Measurements from ENCODE around the gene RPL23. TPM values are rescaled to one million over a fixed set of nuclear protein-coding genes. Genes with fewer than 3 reads are reported as not detected.

The RPL23 gene
- 1,385 TPM for polyA plus RNA-seq

DNA sequence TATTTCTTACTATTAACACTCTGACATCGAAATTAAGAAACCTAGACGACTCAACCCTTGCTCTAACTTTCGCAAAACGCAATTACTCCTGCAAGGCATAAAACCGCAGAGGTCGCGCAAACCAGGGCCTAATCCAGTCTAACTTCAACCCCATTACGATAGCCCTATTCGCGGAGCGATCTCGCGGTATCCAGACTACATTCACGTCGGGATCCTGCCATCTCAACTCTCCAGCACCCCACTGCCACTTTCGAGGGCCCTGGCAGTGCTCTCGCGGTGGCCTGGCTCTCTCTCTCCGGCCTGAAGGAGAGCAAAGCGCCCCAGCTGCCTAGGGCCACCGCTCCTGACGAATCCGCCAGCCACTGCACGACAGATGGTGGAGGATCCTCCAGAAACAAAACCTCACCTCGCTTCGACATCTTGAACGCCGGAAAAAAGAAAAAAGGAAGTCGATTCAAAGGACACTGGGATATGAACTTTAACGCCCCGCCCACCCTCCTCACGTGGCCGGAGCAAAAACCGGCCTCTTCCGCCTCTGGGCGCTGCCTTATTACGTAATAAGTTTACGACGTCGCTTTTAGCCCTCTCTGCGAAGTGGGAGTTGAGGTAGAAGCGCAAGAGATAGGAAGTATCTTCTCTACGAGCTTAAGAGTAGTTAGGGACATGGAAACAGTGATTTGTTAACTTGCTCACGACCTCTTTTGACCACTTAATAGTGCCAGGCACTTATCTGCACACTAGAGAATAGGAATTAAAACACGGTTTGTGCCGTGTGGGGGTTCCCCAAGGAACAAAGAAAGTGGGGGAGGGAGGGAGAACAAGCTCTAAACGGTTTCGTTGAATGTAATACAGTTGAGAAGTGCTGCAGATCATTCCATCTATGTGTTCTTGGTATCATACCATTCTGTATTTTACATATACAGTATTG is at the start of gene RPL23:
Gene RPL23, minus strand, starts transcription at position 430 of the 928 bp plus-strand sequence. Its CDS starts 11 bp downstream, at position 419.
- Mint-ChIP-seq H3K27ac (peak within 1 kb of the TSS; percentile 96 to 99 (median 99)), H3K4me1 (peaks cover 24 to 36% (median 26%) of the 10 kb centered on the region in 3 donors), H3K9me3 (no peaks in the 10 kb centered on the region), H3K36me3 (peaks cover 14% of the 10 kb centered on the region), H3K4me3 (peak within 1 kb of the TSS; percentile 95 to 97 (median 97)), H3K27me3 (no peaks in the 10 kb centered on the region)

DNA sequence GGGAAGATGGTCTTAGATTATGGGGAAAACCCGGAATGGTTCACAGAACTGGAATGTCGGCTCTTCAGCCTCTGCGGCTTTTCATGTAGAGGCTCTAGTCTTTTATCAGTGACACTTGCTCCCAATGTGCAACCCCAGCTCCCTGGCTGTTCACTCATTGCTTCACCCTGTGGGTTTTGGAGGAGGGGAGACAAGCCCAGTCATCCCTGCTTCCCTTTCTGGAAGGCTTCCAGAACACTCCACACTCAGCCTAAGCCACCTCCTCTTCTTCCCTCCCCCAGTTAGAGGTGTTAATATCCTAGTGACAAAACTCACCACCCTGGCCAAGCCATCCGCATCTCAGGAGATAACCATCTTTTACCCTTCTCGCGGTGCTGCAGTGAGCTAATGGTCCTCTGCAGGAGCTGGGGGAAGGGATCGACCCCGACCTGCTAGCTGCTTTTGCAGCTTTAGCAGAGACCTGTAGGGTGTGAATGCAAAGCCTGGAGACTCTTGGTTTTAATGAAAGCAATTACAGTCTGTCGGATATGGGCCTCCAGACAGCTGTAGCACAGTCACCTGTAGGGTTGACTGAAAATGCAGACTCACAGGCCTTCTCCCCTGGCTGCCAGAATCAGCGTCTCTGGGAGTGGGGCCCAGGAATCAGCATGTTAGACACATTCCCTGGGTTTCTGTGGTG is 47.6 kb upstream of the RPL23 start:
- no peaks in the 10 kb centered on the region for H3K9me3 Mint-ChIP-seq
- H3K27ac Mint-ChIP-seq: peak overlapping the region; percentile 39 to 72 (median 43)

DNA sequence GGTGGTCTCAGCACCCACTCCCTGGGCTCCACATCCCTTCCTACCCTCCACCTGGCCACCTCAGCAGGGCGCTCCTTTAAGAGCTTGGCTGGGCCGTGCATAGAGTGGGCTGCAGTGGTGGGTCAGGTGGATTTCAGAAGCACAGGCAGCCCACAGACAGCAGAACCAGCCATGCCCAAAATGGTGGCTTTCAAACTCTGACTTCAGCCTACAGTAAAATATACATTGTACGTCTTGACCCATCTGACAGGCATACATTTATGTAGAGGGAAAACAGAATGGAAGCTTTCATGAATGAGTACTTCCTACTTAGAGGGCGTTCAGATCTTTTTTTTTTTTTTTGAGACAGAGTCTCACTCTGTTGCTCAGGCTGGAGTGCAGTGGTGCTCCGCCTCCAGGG is 45.9 kb upstream of the RPL23 start:
- Mint-ChIP-seq H3K9me3 (no peaks in the 10 kb centered on the region), H3K27ac (peak overlapping the region; percentile 89 to 100 (median 96)), H3K4me1 (peaks cover 18 to 33% (median 21%) of the 10 kb centered on the region in 3 donors), H3K36me3 (peaks cover 3% of the 10 kb centered on the region), H3K27me3 (no peaks in the 10 kb centered on the region), H3K4me3 (peak overlapping the region; percentile 57 to 94 (median 82))

More for the DNA sequence above, 47.6 kb upstream of the RPL23 start:
- peak overlapping the region in 1 of 4 donors; percentile 27 for H3K4me3 Mint-ChIP-seq
- H3K27me3 Mint-ChIP-seq: no peaks in the 10 kb centered on the region
- H3K36me3 Mint-ChIP-seq: peaks cover 3% of the 10 kb centered on the region
- peaks cover 24 to 40% (median 29%) of the 10 kb centered on the region in 3 donors for H3K4me1 Mint-ChIP-seq

DNA sequence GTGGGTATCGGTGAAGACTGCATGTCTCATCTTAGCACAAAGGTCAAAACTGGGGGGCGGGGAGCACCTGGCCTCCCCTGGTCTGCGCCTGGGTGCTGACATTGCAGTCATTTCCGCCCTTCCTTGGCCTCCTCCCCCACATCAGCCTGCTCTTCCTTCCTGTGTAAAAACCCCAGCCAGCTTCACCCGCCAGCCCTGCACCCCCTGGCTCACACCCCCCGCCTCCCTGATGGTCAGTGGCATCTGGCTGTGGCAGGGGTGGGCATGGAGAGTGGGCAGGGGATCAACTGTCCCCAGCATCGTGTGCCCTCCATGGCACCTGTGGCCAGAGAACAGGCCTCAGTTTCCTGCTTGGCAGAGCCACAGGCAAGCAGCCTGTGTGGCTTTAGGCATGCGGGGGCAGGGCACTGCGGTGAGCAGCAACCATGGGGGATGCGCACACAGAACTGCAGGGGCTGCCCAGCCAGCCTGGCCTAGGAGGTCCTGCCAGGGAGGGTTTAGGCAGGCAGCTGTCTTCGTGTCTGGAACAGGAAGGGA is 45.4 kb upstream of the RPL23 start:
- Mint-ChIP-seq H3K27me3 (no peaks in the 10 kb centered on the region), H3K9me3 (no peaks in the 10 kb centered on the region), H3K4me1 (peaks cover 18 to 35% (median 21%) of the 10 kb centered on the region in 3 donors), H3K4me3 (peak overlapping the region; percentile 57 to 94 (median 82)), H3K27ac (peak overlapping the region; percentile 89 to 100 (median 96)), H3K36me3 (peaks cover 3% of the 10 kb centered on the region)

DNA sequence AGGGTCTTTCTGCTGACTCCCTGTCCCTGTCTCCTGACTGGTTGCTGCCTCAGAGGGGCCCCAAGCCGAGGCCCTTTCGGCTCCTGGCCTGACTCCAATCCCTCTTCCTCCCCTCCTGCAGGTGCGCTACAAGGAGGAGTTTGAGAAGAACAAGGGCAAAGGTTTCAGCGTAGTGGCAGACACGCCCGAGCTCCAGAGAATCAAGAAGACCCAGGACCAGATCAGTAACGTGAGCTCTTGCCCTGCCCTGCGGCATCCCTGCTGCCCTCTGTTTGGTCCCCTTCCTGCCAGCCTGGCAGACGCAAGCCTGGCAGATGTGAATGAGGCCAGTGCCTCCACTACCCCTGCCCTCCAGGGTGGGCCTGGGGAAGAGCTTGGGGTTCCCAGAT is 44.8 kb upstream of the RPL23 start:
- Mint-ChIP-seq H3K27me3 (no peaks in the 10 kb centered on the region), H3K27ac (peak overlapping the region; percentile 89 to 100 (median 96))

DNA sequence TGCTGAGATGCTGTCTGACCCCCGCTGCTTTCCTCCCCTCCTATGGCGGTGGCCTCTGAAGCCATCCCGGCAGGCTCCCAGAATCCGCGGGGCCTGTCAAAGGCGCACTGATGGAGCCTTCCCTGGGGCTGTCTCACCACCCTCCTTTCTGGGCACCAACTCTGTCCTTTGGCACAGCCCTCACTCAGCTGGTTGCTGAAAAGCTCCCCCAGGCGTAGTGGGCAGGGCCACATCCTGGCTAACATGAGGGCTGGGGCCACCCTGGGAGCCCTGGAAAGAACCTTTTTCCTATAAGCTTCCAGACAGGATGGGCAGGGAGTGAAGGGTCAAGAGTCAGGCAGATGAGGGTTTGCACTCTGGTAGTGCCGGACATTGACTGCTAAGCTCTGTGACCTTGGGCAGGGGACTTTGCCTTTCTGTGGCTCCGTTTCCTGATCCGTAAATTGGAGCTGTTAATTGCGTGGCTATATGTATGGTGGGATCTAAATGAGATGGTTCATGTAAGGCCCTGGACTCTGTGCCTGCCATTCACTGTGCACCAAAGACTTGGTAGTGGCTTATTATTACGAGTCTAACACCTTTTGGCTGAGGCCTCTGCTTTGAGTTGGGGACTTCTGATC is 44.3 kb upstream of the RPL23 start:
- Mint-ChIP-seq H3K36me3 (peaks cover 3% of the 10 kb centered on the region), H3K27ac (peak overlapping the region; percentile 89 to 100 (median 96)), H3K27me3 (no peaks in the 10 kb centered on the region), H3K9me3 (no peaks in the 10 kb centered on the region), H3K4me1 (peaks cover 18 to 35% (median 21%) of the 10 kb centered on the region in 3 donors), H3K4me3 (peak overlapping the region in 3 of 4 donors; percentile 57 to 94 (median 91))

More for the DNA sequence above, 44.8 kb upstream of the RPL23 start:
- Mint-ChIP-seq H3K36me3 (peaks cover 3% of the 10 kb centered on the region), H3K4me1 (peaks cover 18 to 35% (median 21%) of the 10 kb centered on the region in 3 donors), H3K4me3 (peak overlapping the region; percentile 57 to 94 (median 82)), H3K9me3 (no peaks in the 10 kb centered on the region)

- Mint-ChIP-seq H3K4me1 (peaks cover 18 to 35% (median 21%) of the 10 kb centered on the region in 3 donors), H3K9me3 (no peaks in the 10 kb centered on the region), H3K27ac (peak overlapping the region; percentile 89 to 100 (median 96)), H3K27me3 (no peaks in the 10 kb centered on the region), H3K4me3 (no peak overlapping the region), H3K36me3 (peaks cover 3% of the 10 kb centered on the region)
These were observed 43.7 kb upstream of the RPL23 start for GRCh38 chr17:38897176-38897575.

DNA sequence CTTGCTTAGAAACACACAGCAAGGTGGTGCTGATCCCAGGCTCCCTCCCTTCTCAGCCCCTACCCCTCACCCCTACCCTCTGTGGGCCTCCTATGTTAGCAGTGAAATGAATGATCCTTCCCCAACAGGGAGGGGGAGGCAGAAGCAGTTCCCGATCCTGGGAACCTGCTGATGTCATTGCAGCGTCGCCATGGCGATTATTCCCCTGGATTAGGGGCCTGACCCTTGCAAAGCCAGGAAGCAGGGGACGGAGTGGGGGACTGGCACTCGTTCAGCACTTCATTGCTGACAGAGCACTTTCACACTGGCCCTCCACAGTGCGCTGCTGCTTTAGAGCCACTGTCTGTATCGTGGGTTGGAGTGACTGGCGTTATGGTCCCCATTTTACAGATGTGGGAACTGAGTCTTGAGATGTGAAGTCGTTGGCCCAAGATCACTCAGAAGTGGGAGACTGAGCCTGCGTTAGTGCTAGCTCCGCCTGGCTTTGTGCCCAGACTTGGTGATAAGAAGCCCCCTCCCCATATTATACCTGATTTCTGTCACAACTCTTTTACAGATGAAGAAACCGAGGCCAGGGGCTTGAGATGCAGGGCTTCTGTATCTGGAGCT is 42.9 kb upstream of the RPL23 start:
- Mint-ChIP-seq H3K9me3 (no peaks in the 10 kb centered on the region), H3K4me1 (peaks cover 21 to 34% (median 25%) of the 10 kb centered on the region in 3 donors), H3K36me3 (peaks cover 3% of the 10 kb centered on the region), H3K27ac (peak overlapping the region; percentile 53 to 100 (median 89)), H3K4me3 (peak overlapping the region in 1 of 4 donors; percentile 66), H3K27me3 (no peaks in the 10 kb centered on the region)

DNA sequence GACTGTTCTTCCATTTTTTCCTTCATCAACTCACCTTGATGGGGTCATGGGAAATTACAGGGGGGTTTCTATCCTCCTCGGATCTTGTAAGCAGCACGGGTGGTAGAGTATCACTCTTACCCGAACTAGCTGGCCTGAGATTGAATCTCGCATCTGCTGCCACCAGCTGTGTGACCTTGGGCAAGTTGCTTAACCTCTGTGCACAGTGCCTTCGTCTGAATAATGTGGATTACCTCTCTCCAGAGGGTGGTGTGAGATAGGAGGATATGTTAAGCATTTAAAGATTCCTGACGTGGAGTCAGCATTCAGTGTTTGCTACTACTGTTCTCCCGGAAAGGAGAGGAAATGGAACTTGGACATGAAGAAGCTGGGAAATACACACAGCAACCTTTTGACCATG is 40.8 kb upstream of the RPL23 start:
- H3K4me3 Mint-ChIP-seq: no peak overlapping the region
- peaks cover 16 to 28% (median 23%) of the 10 kb centered on the region in 3 donors for H3K4me1 Mint-ChIP-seq
- no peaks in the 10 kb centered on the region for H3K27me3 Mint-ChIP-seq
- peaks cover 1% of the 10 kb centered on the region for H3K36me3 Mint-ChIP-seq
- H3K9me3 Mint-ChIP-seq: no peaks in the 10 kb centered on the region
- peak overlapping the region; percentile 4 to 87 (median 63) for H3K27ac Mint-ChIP-seq

DNA sequence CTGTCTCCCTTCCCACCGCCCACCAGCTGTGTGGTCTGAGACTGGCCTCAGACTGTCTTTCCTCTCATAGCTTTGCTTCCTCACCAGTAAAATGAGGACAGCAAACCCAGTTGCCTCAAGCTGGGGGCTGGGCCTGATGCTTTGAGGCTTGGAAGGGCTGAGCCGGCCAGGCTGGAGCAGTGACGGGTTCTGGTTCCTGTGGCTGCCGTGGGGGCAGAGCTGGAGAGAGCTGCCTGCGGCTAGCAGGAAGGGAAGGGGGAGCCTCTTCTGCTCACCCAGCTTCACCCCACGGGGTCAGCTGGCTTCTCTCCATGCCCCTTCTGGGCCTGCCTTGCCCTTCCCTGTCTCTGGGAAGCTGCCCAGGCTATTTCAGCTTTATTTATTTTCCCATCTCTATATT is 40.1 kb upstream of the RPL23 start:
- peak overlapping the region in 1 of 4 donors; percentile 55 for H3K4me3 Mint-ChIP-seq
- H3K9me3 Mint-ChIP-seq: no peaks in the 10 kb centered on the region
- peaks cover 9 to 22% (median 17%) of the 10 kb centered on the region in 3 donors for H3K4me1 Mint-ChIP-seq
- peaks cover 1% of the 10 kb centered on the region for H3K36me3 Mint-ChIP-seq
- peak overlapping the region; percentile 4 to 63 (median 16) for H3K27ac Mint-ChIP-seq
- no peaks in the 10 kb centered on the region for H3K27me3 Mint-ChIP-seq

DNA sequence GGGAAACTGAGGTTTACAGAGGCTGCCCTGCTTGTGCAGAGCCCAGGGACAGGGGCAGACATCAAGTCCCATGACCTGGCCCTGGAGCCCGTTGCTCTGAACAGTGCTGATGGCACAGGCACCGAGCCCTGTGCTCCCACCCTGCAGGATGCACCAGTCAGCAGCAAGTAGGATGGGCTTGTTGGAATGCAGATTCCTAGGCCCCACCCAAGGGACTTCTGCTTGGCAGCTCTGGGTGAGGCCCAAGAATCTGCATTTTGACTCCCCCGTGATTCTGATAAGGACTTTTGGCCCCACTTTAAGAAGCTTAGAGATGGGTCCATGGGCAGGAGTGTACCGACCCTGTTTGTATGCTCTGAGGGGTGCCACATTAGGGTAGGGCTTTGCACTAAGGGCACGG is 39.6 kb upstream of the RPL23 start:
- H3K9me3 Mint-ChIP-seq: no peaks in the 10 kb centered on the region
- H3K4me3 Mint-ChIP-seq: no peak overlapping the region
- peaks cover 1% of the 10 kb centered on the region for H3K36me3 Mint-ChIP-seq
- peak overlapping the region; percentile 16 to 87 (median 47) for H3K27ac Mint-ChIP-seq
- no peaks in the 10 kb centered on the region for H3K27me3 Mint-ChIP-seq
- peaks cover 4 to 19% (median 13%) of the 10 kb centered on the region in 3 donors for H3K4me1 Mint-ChIP-seq

DNA sequence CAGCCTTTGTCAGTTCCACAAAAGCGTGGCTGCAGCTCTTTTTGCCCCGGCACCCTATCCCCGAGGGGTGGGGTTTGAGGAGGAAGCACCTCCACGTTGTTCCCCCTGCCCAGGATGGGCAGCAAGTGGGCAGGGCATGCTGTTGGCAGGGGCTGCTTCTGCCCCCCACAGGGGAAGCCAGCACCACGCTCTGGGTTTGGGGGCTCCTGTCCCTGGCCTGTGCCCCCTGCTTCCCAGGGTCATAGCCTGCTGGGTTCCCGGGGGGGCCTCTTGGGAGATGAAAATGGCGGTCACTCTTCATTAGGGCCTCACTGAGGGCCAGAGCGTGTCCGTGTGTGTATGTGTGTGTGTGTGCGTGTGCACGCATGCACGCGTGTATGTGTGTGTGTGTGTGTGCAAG is 39.1 kb upstream of the RPL23 start:
- H3K9me3 Mint-ChIP-seq: no peaks in the 10 kb centered on the region
- peaks cover 1% of the 10 kb centered on the region for H3K36me3 Mint-ChIP-seq
- H3K4me1 Mint-ChIP-seq: peaks cover 2 to 14% (median 9%) of the 10 kb centered on the region in 3 donors
- H3K27ac Mint-ChIP-seq: peak overlapping the region in 2 of 3 donors; percentile 47 to 87
- peak overlapping the region in 1 of 4 donors; percentile 67 for H3K4me3 Mint-ChIP-seq
- no peaks in the 10 kb centered on the region for H3K27me3 Mint-ChIP-seq

DNA sequence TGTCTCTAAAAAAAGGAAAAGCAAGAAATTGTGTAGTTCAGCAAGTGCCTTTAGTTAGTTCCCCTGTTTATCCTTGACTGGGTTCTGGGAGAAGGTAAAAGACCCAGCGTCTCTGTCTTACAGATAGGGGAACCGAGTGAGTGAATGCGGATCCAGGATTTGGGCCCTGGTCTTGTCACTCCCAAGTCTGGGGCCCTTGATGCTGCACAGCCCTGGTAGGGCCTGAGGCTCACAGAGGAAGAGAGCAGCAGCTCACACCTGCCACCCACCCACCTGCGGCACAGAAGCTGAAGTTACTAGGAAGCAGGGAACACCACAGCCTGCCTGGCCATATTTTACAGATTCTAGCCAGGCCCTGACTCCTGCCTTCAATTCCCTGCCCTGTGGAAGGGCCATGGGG is 38.6 kb upstream of the RPL23 start:
- Mint-ChIP-seq H3K36me3 (no peaks in the 10 kb centered on the region), H3K4me1 (peaks cover 2 to 11% (median 9%) of the 10 kb centered on the region in 3 donors), H3K4me3 (peak overlapping the region in 3 of 4 donors; percentile 22 to 74 (median 29)), H3K27ac (peak overlapping the region; percentile 46 to 98 (median 87)), H3K9me3 (no peaks in the 10 kb centered on the region), H3K27me3 (no peaks in the 10 kb centered on the region)

- Mint-ChIP-seq H3K9me3 (no peaks in the 10 kb centered on the region), H3K27ac (peak overlapping the region; percentile 64 to 98 (median 87)), H3K36me3 (no peaks in the 10 kb centered on the region), H3K27me3 (no peaks in the 10 kb centered on the region), H3K4me3 (peak overlapping the region in 3 of 4 donors; percentile 29 to 74 (median 32)), H3K4me1 (peaks cover 2 to 12% (median 9%) of the 10 kb centered on the region in 3 donors)
These were observed 37.9 kb upstream of the RPL23 start for GRCh38 chr17:38891441-38891840.

Data from IgD-negative memory B cell (primary cell).